Measurements from ENCODE around the gene TCEANC. TPM values are rescaled to one million over a fixed set of nuclear protein-coding genes. Genes with fewer than 3 reads are reported as not detected.
A peak's percentile ranks its signal among the peaks of the same experiment; 100 is the strongest.

TCEANC gene
- total RNA-seq, 1 donor from 2014 or later: 5.0 TPM

GRCh38 chrX:13697976-13698375, 45.0 kb downstream of the TCEANC start:
- Mint-ChIP-seq H3K27ac (no peak overlapping the region), H3K27me3 (ENCODE audit: insufficient read depth) (no peaks in the 10 kb centered on the region), H3K9me3 (no peaks in the 10 kb centered on the region), H3K4me3 (no peak overlapping the region), H3K36me3 (ENCODE audit: low read depth) (peaks cover 14% of the 10 kb centered on the region), H3K4me1 (ENCODE audit: low read depth) (peaks cover 49% of the 10 kb centered on the region)
- intact Hi-C loops (cut with micrococcal nuclease): no loop called here
- no peak for DNase-seq (ENCODE audit: low spot score)

- Mint-ChIP-seq H3K27ac (no peak overlapping the region), H3K4me3 (no peak overlapping the region), H3K9me3 (no peaks in the 10 kb centered on the region), H3K27me3 (ENCODE audit: insufficient read depth) (no peaks in the 10 kb centered on the region), H3K36me3 (ENCODE audit: low read depth) (peaks cover 14% of the 10 kb centered on the region), H3K4me1 (ENCODE audit: low read depth) (peaks cover 44% of the 10 kb centered on the region)
- intact Hi-C loops (cut with micrococcal nuclease): no loop called here
- DNase-seq (ENCODE audit: low spot score): no peak
Observed at GRCh38 chrX:13698432-13698831, 45.5 kb downstream of the TCEANC start.

GRCh38 chrX:13699183-13699826, 46.4 kb downstream of the TCEANC start:
- no peak overlapping the region for H3K27ac Mint-ChIP-seq
- intact Hi-C loops (cut with micrococcal nuclease): no loop called here
- H3K4me1 Mint-ChIP-seq (ENCODE audit: low read depth): peaks cover 43% of the 10 kb centered on the region
- peaks cover 19% of the 10 kb centered on the region for H3K36me3 Mint-ChIP-seq (ENCODE audit: low read depth)
- DNase-seq (ENCODE audit: low spot score): no peak
- no peaks in the 10 kb centered on the region for H3K9me3 Mint-ChIP-seq
- H3K4me3 Mint-ChIP-seq: no peak overlapping the region
- no peaks in the 10 kb centered on the region for H3K27me3 Mint-ChIP-seq (ENCODE audit: insufficient read depth)

- peaks cover 35% of the 10 kb centered on the region for H3K4me1 Mint-ChIP-seq (ENCODE audit: low read depth)
Observed at GRCh38 chrX:13700380-13700779, 47.4 kb downstream of the TCEANC start.

GRCh38 chrX:13702111-13702789, 49.3 kb downstream of the TCEANC start:
- H3K4me1 Mint-ChIP-seq (ENCODE audit: low read depth): peaks cover 27% of the 10 kb centered on the region
- no peak for DNase-seq (ENCODE audit: low spot score)
- H3K4me3 Mint-ChIP-seq: peak overlapping the region; percentile 15
- peaks cover 19% of the 10 kb centered on the region for H3K36me3 Mint-ChIP-seq (ENCODE audit: low read depth)
- H3K27ac Mint-ChIP-seq: no peak overlapping the region
- intact Hi-C loops (cut with micrococcal nuclease): no loop called here
- no peaks in the 10 kb centered on the region for H3K27me3 Mint-ChIP-seq (ENCODE audit: insufficient read depth)
- H3K9me3 Mint-ChIP-seq: no peaks in the 10 kb centered on the region

More at GRCh38 chrX:13700380-13700779, 47.4 kb downstream of the TCEANC start:
- no peaks in the 10 kb centered on the region for H3K27me3 Mint-ChIP-seq (ENCODE audit: insufficient read depth)
- H3K4me3 Mint-ChIP-seq: no peak overlapping the region
- peaks cover 19% of the 10 kb centered on the region for H3K36me3 Mint-ChIP-seq (ENCODE audit: low read depth)
- intact Hi-C loops (cut with micrococcal nuclease): no loop called here
- no peak overlapping the region for H3K27ac Mint-ChIP-seq
- DNase-seq (ENCODE audit: low spot score): no peak
- no peaks in the 10 kb centered on the region for H3K9me3 Mint-ChIP-seq

- H3K27ac Mint-ChIP-seq: no peak overlapping the region
- peaks cover 19% of the 10 kb centered on the region for H3K36me3 Mint-ChIP-seq (ENCODE audit: low read depth)
- no peak overlapping the region for H3K4me3 Mint-ChIP-seq
- H3K4me1 Mint-ChIP-seq (ENCODE audit: low read depth): peaks cover 24% of the 10 kb centered on the region
- H3K9me3 Mint-ChIP-seq: no peaks in the 10 kb centered on the region
- H3K27me3 Mint-ChIP-seq (ENCODE audit: insufficient read depth): no peaks in the 10 kb centered on the region
- no peak for DNase-seq (ENCODE audit: low spot score)
- intact Hi-C loops (cut with micrococcal nuclease): no loop called here
Observed at GRCh38 chrX:13703135-13703534, 50.2 kb downstream of the TCEANC start.

GRCh38 chrX:13703589-13703988, 50.6 kb downstream of the TCEANC start:
- no peaks in the 10 kb centered on the region for H3K27me3 Mint-ChIP-seq (ENCODE audit: insufficient read depth)
- H3K27ac Mint-ChIP-seq: no peak overlapping the region
- intact Hi-C loops (cut with micrococcal nuclease): no loop called here
- H3K4me3 Mint-ChIP-seq: no peak overlapping the region
- H3K36me3 Mint-ChIP-seq (ENCODE audit: low read depth): peaks cover 20% of the 10 kb centered on the region
- DNase-seq (ENCODE audit: low spot score): no peak
- peaks cover 24% of the 10 kb centered on the region for H3K4me1 Mint-ChIP-seq (ENCODE audit: low read depth)
- H3K9me3 Mint-ChIP-seq: no peaks in the 10 kb centered on the region

GRCh38 chrX:13711141-13711540, 58.2 kb downstream of the TCEANC start:
- H3K36me3 Mint-ChIP-seq (ENCODE audit: low read depth): peaks cover 20% of the 10 kb centered on the region
- H3K27ac Mint-ChIP-seq: no peak overlapping the region
- H3K27me3 Mint-ChIP-seq (ENCODE audit: insufficient read depth): no peaks in the 10 kb centered on the region
- intact Hi-C loops (cut with micrococcal nuclease): no loop called here
- no peak for DNase-seq (ENCODE audit: low spot score)
- H3K4me3 Mint-ChIP-seq: no peak overlapping the region
- H3K4me1 Mint-ChIP-seq (ENCODE audit: low read depth): no peaks in the 10 kb centered on the region
- no peaks in the 10 kb centered on the region for H3K9me3 Mint-ChIP-seq

Other genes with a start within 250 kb of the TCEANC start
- gene EGFL6, start 83.5 kb upstream of the TCEANC start, total RNA-seq: 2.0 and 2.5 TPM in 2 replicates
- 9.4 and 11.8 TPM in 2 replicates for gene RAB9A, start 36.0 kb downstream of the TCEANC start, total RNA-seq
- 16.4 and 16.5 TPM in 2 replicates for gene TRAPPC2, start 81.5 kb downstream of the TCEANC start, total RNA-seq
- 21.9 and 22.0 TPM in 2 replicates for gene OFD1, start 81.6 kb downstream of the TCEANC start, total RNA-seq
- not detected in 2 replicates for gene GPM6B, start 164.0 kb downstream of the TCEANC start, total RNA-seq